ENCODE measurements around the gene IRF8.
"Not testable (repeated sequence)": the region's sequence is repeated elsewhere in the genome, so short reads cannot be mapped to it uniquely, and the experiment has no call there.

Gene IRF8

DNA sequence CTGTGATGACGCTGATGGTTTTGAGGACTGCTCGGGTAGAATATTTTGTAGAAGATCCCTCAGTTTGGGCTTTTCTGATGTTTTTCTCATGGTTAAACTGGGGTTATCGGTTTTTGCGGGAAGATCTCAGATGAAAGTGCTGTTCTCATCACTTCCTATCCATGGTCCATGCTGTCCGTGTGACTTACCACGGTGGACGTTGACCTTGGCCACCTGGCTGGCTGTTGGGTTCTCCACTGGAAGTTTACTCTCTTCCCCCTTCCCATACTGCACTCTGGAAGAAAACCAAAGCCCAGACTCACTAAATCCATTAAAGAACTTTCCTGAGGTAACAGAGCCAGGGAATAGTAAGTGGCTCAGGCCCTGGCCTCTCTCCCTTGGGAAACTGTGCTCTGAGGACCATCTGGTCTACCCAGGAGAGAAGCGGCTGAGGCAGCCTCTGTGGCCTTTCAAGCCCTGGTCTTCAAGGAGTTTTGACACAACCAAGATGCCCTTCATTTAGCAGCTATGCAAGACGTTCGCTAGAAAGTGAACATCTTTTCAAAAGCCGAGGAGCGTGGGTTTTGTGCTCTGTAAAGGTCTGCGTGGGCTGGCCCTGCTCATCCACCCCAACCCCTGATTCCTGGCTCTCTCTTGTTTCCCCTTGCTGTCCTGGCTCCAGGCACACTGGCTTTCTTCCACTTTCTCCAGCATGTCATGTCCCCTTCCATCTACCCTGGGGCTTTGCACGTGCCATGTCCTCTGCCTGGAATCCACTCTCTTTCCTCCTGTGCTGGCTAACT lies 43.1 kb downstream of the IRF8 start:
- TF ChIP-seq CTCF (IDR thresholded peaks at IDR 0.05; ENCODE audit: borderline replicate concordance, control extremely low read depth, extremely low read depth, insufficient read depth, missing control alignments), result no peak
- DNase-seq (ENCODE audit: low spot score), result no peak
- in situ Hi-C loops (cut with MboI; ENCODE audit: low sequenced_read_pairs, unreplicated experiment), result no loop called here

DNA sequence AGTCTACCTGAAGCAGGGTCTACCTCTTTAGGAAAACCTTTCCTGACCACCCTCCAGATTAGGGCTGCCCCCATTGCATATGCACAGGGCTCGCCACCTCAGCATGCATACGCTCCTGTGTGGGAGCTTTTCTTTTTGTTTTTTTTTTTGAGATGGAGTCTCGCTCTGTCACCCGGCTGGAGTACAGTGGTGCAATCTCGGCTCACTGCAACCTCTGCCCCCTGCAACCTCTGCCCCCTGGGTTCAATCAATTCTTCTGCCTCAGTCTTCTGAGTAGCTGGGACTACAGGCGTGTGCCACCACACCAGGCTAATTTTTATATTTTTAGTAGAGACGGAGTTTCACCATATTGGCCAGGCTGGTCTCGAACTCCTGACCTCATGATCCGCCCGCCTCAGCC lies 43.7 kb downstream of the IRF8 start:
- DNase-seq (ENCODE audit: low spot score); in situ Hi-C loops (cut with MboI; ENCODE audit: low sequenced_read_pairs, unreplicated experiment): not testable (repeated sequence)

DNA sequence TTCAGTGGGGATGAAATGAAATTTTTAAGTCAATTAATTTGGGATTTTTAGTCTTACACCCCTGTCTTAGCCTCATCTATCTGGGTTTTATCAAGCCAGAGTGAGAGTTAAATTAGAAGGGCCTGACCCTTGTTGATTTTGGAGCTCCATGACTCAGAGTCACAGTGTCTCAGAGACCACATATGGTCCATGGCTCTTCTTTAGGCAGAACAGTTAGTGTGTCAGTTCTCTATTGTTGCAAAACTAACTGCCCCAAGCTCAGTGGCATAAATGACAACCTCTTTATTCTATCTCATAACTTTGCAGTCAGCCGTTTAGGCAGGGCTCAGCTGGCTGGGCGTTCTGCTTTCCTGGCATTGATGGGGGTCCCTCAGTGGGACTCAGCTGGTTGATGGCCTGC lies 44.7 kb downstream of the IRF8 start:
- no peak for TF ChIP-seq CTCF (IDR thresholded peaks at IDR 0.05; ENCODE audit: borderline replicate concordance, control extremely low read depth, extremely low read depth, insufficient read depth, missing control alignments)
- DNase-seq (ENCODE audit: low spot score), result no peak
- in situ Hi-C loops (cut with MboI; ENCODE audit: low sequenced_read_pairs, unreplicated experiment), result no loop called here

- no peak for DNase-seq (ENCODE audit: low spot score)
- no peak for TF ChIP-seq CTCF (IDR thresholded peaks at IDR 0.05; ENCODE audit: borderline replicate concordance, control extremely low read depth, extremely low read depth, insufficient read depth, missing control alignments)
- in situ Hi-C loops (cut with MboI; ENCODE audit: low sequenced_read_pairs, unreplicated experiment), result no loop called here
Measured at GRCh38 chr16:85944572-85945423, 45.8 kb downstream of the IRF8 start.

- no peak for DNase-seq (ENCODE audit: low spot score)
- in situ Hi-C loops (cut with MboI; ENCODE audit: low sequenced_read_pairs, unreplicated experiment), result no loop called here
Measured at GRCh38 chr16:85945424-85945751, 46.4 kb downstream of the IRF8 start.

GRCh38 chr16:85946541-85947124 lies 47.7 kb downstream of the IRF8 start:
- no peak for TF ChIP-seq CTCF (IDR thresholded peaks at IDR 0.05; ENCODE audit: borderline replicate concordance, control extremely low read depth, extremely low read depth, insufficient read depth, missing control alignments)
- in situ Hi-C loops (cut with MboI; ENCODE audit: low sequenced_read_pairs, unreplicated experiment), result no loop called here
- no peak for DNase-seq (ENCODE audit: low spot score)

More at GRCh38 chr16:85945424-85945751, 46.4 kb downstream of the IRF8 start:
- no peak for TF ChIP-seq CTCF (IDR thresholded peaks at IDR 0.05; ENCODE audit: borderline replicate concordance, control extremely low read depth, extremely low read depth, insufficient read depth, missing control alignments)
